GM06990 (cell line): ENCODE data around the gene ZNHIT6.

ENCODE experiments used
- DNase-seq: peaks from one replicate; pipeline ENCODE4 v3.0.0-alpha.2; 2011; ENCODE audit not compliant: insufficient read length; ENCODE audit errors: extremely low read depth
- H3K27me3 ChIP-seq: replicated peaks from 2 replicates; pipeline ENCODE4 v1.6.0; 2011; ENCODE audit warnings: low read length; ENCODE audit not compliant: control insufficient read depth, insufficient read depth
- H3K36me3 ChIP-seq: 2 replicates; pipeline ENCODE4 v1.5.1; 2011; ENCODE audit warnings: low read length; ENCODE audit not compliant: control insufficient read depth, insufficient read depth
- H3K4me3 ChIP-seq: replicated peaks from 2 replicates; pipeline ENCODE4 v1.5.1; 2011; ENCODE audit warnings: low read depth, mild to moderate bottlenecking, control low read depth, low read length
- CTCF ChIP-seq: IDR thresholded peaks from 2 replicates; pipeline ENCODE4 v1.5.1; 2011; ENCODE audit warnings: low read length, control low read depth, mild to moderate bottlenecking, inconsistent platforms; ENCODE audit not compliant: insufficient read depth, poor library complexity, severe bottlenecking

ZNHIT6 gene

GRCh38 chr1:85638412-85638811 lies 69.8 kb downstream of the ZNHIT6 start:
- no peak for TF ChIP-seq CTCF
- no peaks in the 10 kb centered on the region for H3K36me3 ChIP-seq
- no peak for DNase-seq
- no peaks in the 10 kb centered on the region for H3K27me3 ChIP-seq
- no peak overlapping the region for H3K4me3 ChIP-seq

GRCh38 chr1:85630493-85630892 lies 77.7 kb downstream of the ZNHIT6 start:
- no peak for DNase-seq
- Histone ChIP-seq H3K36me3 (no peaks in the 10 kb centered on the region; the same call in 1 of the 2 replicates), H3K4me3 (no peak overlapping the region), H3K27me3 (no peaks in the 10 kb centered on the region)
- TF ChIP-seq CTCF: no peak

GRCh38 chr1:85629532-85629920 lies 78.7 kb downstream of the ZNHIT6 start:
- Histone ChIP-seq H3K27me3 (no peaks in the 10 kb centered on the region), H3K36me3 (no peaks in the 10 kb centered on the region; the same call in 1 of the 2 replicates), H3K4me3 (no peak overlapping the region)
- no peak for DNase-seq
- no peak for TF ChIP-seq CTCF

DNA sequence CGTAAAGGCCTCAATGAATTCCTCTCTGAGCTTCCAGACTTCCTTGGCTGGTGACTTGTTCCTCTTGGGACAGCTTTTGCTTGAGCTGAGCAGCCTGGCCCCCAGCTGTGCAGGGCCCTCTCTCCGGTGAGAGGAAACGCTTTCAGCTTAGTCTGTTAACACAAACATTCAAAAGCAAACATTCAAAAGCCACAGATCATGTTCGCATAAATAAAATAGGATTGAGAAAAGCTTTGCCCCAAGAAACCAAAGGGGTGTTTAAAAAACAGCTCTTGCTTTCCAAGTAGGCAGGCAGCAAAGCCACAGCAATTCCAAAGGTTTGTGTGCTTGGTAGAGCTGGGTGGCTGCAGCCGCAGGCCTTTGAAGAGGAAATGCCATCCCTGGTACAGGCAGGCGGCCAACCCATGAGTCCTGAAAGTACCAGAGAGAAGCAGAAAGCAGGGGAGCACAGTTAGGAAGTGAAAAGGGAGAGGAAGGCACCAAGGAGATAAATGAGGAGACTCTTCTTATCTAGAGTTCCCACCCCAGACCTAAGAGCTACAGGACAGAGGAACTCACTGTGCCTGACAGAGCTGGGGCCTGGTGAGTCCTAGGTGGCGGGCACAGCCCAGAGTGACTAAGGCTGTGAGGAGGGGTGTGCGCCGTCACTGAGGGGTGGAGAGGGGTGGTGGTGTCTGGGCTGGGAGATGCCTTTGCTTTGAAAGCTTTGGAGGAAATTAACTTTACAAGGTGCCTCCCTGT lies 79.3 kb downstream of the ZNHIT6 start:
- Histone ChIP-seq H3K36me3 (no peaks in the 10 kb centered on the region; the same call in 1 of the 2 replicates), H3K27me3 (no peaks in the 10 kb centered on the region), H3K4me3 (no peak overlapping the region)
- no peak for DNase-seq
- no peak for TF ChIP-seq CTCF

GRCh38 chr1:85626818-85627217 lies 81.4 kb downstream of the ZNHIT6 start:
- no peak for TF ChIP-seq CTCF
- no peaks in the 10 kb centered on the region; the same call in 1 of the 2 replicates for H3K36me3 ChIP-seq
- H3K27me3 ChIP-seq: no peaks in the 10 kb centered on the region
- DNase-seq: no peak
- H3K4me3 ChIP-seq: no peak overlapping the region
